Mucosa of rectum (tissue), 2 donors: ENCODE data around the gene SMG6.
"Not testable (repeated sequence)": the region's sequence is repeated elsewhere in the genome, so short reads cannot be mapped to it uniquely, and the experiment has no call there.

Experiments
- H3K27ac ChIP-seq, 2 donors: one replicate each; pipeline ENCODE4 v1.7.0; 2013; ENCODE audit warnings: inconsistent platforms in 2 of 2, low read depth in 2 of 2, low read length in 2 of 2
- H3K27me3 ChIP-seq, 2 donors: one replicate each; pipeline ENCODE4 v1.7.0; 2013; ENCODE audit warnings: low read length in 2 of 2; ENCODE audit not compliant: control insufficient read depth in 2 of 2, insufficient read depth in 2 of 2
- H3K36me3 ChIP-seq, 2 donors: one replicate each; pipeline ENCODE4 v1.7.0; 2013; ENCODE audit warnings: low read length in 2 of 2; ENCODE audit not compliant: control insufficient read depth in 2 of 2, insufficient read depth in 2 of 2
- H3K4me1 ChIP-seq, 2 donors: one replicate each; pipeline ENCODE4 v1.7.0; 2013; ENCODE audit warnings: low read length in 2 of 2, mild to moderate bottlenecking in 1 of 2; ENCODE audit not compliant: control insufficient read depth in 2 of 2, insufficient read depth in 2 of 2
- H3K4me3 ChIP-seq, 2 donors: one replicate each; pipeline ENCODE4 v1.7.0; 2013; ENCODE audit warnings: low read length in 2 of 2
- H3K9ac ChIP-seq, 2 donors: one replicate each; pipeline ENCODE4 v1.7.0; 2013; ENCODE audit warnings: low read length in 2 of 2, low read depth in 1 of 2, mild to moderate bottlenecking in 1 of 2
- H3K9me3 ChIP-seq, 2 donors: one replicate each; pipeline ENCODE4 v1.7.0; 2013; ENCODE audit warnings: low read length in 2 of 2; ENCODE audit not compliant: control insufficient read depth in 2 of 2
- donor health status: healthy.
- donor health status: Normal muscosa, but diverticular disease.

The SMG6 gene

DNA sequence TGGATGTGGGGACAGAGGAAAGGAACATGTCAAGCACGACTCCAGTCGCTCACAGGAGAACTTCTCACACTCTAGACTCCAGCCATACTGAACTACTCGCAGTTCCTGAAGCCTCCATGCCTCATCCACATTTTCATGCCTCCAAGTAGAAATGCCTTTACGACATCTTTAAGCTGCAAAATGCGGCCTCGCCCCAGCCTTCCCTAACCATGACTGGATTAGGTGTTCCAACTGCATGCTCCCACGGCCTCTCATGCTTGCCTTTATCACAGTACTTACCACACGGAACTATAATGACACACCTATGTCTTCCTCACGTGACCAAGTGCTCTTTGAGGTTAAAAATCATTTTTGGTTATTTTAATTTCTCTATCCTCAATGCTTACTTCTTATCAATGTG is 23.9 kb downstream of the SMG6 start:
- no peak overlapping the region for H3K27ac ChIP-seq
- H3K4me1 ChIP-seq, result no peaks in the 10 kb centered on the region
- no peaks in the 10 kb centered on the region for H3K27me3 ChIP-seq
- no peak overlapping the region for H3K4me3 ChIP-seq
- no peak overlapping the region for H3K9ac ChIP-seq
- H3K9me3 ChIP-seq, result no peaks in the 10 kb centered on the region
- peaks cover 42 to 55% of the 10 kb centered on the region in 2 donors for H3K36me3 ChIP-seq

DNA sequence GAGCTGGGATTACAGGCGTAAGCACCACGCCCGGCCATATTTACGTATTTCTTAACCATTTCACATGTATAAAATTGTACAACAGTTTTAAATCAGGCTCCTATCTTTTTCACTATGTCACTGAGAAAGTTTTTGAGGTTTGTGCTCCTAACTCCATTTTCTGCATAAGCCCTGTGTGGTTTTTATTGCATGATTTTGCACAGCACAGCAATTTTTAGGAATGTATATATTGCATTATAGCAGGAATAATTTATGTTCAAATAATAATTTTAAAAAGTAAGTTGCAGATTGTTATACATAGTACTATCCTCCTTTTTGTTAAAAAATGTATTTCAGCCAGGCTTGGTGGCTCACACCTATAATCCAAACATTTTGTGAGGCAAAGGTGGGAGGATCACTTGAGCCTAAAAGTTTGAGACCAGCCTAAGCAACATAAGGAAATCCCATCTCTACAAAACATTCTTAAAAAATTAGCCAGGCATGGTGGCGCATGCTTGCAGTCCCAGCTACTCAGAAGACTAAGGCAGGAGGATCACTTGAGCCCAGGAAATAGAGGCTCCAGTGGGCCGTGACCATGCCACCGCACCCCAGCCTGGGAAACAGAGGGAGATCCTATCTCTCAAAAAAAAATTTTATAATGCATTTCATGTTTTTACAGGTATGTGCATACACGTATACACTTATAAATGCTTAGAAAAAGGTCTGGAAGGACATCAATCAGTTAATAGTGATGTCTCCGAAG is 26.0 kb downstream of the SMG6 start:
- no peak overlapping the region for H3K27ac ChIP-seq
- peaks cover 29 to 47% of the 10 kb centered on the region in 2 donors for H3K36me3 ChIP-seq
- H3K9ac ChIP-seq, result no peak overlapping the region
- H3K4me3 ChIP-seq, result no peak overlapping the region
- no peaks in the 10 kb centered on the region for H3K9me3 ChIP-seq
- H3K4me1 ChIP-seq, result no peaks in the 10 kb centered on the region
- no peaks in the 10 kb centered on the region for H3K27me3 ChIP-seq

DNA sequence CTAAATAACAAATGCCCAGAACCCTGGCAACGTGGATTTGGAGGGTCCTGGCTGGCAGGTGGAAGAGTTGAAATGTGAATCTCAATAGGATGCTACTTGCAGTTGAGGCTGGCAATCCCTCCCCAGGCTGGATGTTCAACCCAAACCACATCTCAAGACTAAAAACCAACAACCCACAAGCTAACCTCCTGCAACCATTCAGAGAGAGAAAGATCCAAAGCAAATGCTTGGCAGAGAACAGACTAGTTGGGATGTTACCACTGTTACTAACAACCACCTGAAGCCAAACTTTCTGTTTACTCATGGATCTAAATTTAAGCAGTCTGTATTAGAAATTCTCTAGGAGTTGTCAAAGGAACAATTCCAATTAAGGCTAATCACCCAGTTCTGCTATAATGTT is 27.9 kb downstream of the SMG6 start:
- no peaks in the 10 kb centered on the region for H3K4me1 ChIP-seq
- no peaks in the 10 kb centered on the region for H3K9me3 ChIP-seq
- no peak overlapping the region for H3K9ac ChIP-seq
- H3K36me3 ChIP-seq, result peaks cover 14 to 33% of the 10 kb centered on the region in 2 donors
- no peak overlapping the region for H3K4me3 ChIP-seq
- H3K27ac ChIP-seq, result no peak overlapping the region
- H3K27me3 ChIP-seq, result no peaks in the 10 kb centered on the region

DNA sequence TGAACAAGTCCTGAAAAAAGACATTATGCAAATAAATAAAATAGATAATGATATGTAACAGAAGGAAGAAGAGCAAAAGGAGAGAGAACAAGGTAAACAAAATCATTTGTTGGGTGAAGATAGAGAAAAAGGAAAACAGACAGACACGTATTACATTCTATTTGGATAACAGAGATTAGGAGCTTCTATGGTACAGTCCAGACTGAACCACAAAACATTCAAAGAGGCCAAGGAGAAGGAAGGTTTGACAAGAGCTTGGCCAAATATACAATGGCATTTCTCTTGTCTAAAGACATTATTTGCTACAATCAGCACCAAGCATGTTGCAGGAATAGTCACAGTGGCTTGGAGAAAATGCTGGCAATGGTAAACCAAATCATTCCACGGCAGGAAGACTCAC is 29.2 kb downstream of the SMG6 start:
- H3K9ac ChIP-seq, result no peak overlapping the region
- H3K4me1 ChIP-seq, result no peaks in the 10 kb centered on the region
- no peak overlapping the region for H3K4me3 ChIP-seq
- H3K9me3 ChIP-seq, result no peaks in the 10 kb centered on the region
- no peak overlapping the region for H3K27ac ChIP-seq
- no peaks in the 10 kb centered on the region for H3K27me3 ChIP-seq
- H3K36me3 ChIP-seq, result peaks cover 6 to 27% of the 10 kb centered on the region in 2 donors

DNA sequence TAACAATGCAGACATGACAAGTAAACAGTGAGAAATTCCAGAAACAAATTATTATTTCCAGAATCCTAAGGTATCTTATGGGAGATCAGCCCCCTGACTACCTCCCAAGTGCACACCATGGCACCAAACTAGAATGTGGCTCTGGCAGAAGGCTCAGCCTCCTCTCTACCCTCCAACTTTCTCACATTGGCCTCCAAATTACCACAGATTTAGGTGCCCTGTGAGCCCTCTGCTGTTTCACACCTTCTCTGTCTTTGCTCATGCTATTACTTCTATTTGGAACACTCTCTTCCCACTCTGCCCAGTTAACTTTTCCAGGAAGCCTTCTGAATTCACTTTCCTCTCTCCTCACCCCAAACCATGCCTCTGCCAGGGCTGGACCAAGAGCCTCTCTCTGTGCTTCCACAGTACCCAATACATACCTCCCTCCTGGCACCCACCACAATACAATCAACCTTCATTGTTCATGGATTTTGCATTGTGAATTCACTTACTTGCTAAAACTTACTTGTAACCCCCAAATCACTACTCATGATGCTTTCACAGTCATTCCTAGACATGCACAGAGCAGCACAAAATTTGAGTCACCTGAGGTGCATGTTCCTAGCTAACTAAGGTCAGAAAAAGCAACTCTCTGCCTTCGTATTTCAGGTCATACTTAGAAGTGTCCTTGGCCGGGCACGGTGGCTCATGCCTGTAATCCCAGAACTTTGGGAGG is 31.4 kb downstream of the SMG6 start:
- no peaks in the 10 kb centered on the region for H3K9me3 ChIP-seq
- no peak overlapping the region for H3K9ac ChIP-seq
- no peak overlapping the region for H3K27ac ChIP-seq

DNA sequence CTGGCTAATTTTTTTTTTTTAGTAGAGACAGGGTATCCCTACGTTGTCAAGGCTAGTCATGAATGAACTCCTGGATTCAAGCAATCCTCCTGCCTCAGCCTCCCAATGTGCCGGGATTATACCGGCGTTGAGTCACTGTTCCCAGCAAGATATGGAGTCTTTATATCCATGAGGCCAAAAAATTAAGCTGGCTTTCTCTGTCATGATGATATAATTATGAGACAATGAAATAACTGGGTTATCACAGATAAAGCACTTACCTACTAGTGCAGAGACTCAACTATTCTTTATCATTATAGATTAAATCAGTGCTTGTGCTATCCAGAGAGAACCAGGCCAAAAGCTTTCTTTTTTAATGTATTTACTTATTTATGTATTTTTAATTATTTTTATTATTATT is 36.2 kb downstream of the SMG6 start:
- Histone ChIP-seq H3K4me1 (peaks cover 0 to 1% of the 10 kb centered on the region in 2 donors), H3K27me3 (no peaks in the 10 kb centered on the region), H3K4me3 (no peak overlapping the region), H3K27ac (peak overlapping the region; percentile 55 to 73), H3K36me3 (peaks cover 2 to 12% of the 10 kb centered on the region in 2 donors), H3K9ac (no peak overlapping the region), H3K9me3 (no peaks in the 10 kb centered on the region)

More for the DNA sequence above, 31.4 kb downstream of the SMG6 start:
- Histone ChIP-seq H3K4me3 (no peak overlapping the region), H3K4me1 (no peaks in the 10 kb centered on the region), H3K27me3 (no peaks in the 10 kb centered on the region), H3K36me3 (peaks cover 2 to 22% of the 10 kb centered on the region in 2 donors)

DNA sequence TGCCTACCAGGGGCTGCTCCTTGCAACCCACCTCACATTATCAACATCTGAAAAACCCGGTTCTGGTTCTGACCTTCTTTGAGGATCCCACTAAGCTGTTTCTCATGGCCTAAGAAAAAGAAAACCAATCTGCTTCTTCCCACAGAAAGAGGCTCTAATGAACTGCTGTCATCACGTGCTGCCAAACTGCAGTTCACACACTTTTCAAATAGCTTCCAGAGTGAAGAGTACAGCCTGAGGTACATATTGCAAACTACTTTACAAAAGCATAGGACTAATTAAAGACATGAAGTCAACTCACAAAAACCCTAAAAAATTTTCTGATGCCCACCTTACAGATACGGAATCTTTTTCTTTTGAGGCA is 36.7 kb downstream of the SMG6 start:
- peaks cover 5 to 9% of the 10 kb centered on the region in 2 donors for H3K36me3 ChIP-seq
- peaks cover 0 to 3% of the 10 kb centered on the region in 2 donors for H3K4me1 ChIP-seq
- H3K27me3 ChIP-seq, result no peaks in the 10 kb centered on the region
- no peaks in the 10 kb centered on the region for H3K9me3 ChIP-seq
- peak overlapping the region in 1 of 2 donors; percentile 5 for H3K9ac ChIP-seq
- H3K4me3 ChIP-seq, result no peak overlapping the region
- peak overlapping the region; percentile 55 to 73 for H3K27ac ChIP-seq

DNA sequence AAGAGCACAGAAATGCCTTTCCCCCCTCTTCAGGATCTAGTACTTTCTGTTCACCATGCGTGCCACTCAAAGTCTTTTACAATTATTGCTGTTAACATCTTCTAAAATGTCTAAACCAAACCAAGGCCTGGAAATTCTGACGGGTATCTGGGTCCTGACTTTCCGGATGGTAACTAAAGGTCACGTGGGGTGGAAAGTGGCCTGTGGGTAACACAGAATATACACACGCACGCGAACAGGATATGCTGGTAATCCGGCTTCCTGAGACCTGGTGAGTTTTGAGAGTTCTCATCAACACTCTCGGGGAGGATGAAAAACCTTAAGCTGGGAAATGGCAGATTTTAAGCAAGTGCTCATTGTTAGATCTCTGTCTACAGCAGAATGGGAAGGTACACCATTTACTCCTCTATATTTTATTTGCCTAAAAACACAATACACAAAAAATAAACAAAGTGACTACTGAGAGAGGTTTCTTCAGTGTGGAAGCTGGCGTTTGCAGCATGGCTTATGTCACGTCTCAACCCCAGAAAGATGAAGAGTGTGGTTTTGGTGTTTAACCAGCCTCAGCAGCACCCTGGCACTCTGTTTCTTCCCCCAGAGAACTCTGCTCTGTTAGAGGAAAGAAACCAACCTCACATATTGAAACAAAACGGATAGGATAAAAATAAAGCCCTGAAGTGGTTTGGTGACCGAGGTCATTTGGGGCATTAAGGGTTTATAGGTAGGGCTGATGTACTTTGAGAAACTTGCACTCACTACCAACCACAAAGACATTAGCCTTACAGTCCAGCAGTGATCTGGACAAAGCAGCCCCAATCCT is 37.3 kb downstream of the SMG6 start:
- Histone ChIP-seq H3K4me1 (peaks cover 0 to 3% of the 10 kb centered on the region in 2 donors), H3K27ac (peak overlapping the region; percentile 55 to 73), H3K4me3 (peak overlapping the region in 1 of 2 donors; percentile 29), H3K9ac (peak overlapping the region in 1 of 2 donors; percentile 5), H3K27me3 (no peaks in the 10 kb centered on the region), H3K9me3 (no peaks in the 10 kb centered on the region), H3K36me3 (peaks cover 5 to 9% of the 10 kb centered on the region in 2 donors)

DNA sequence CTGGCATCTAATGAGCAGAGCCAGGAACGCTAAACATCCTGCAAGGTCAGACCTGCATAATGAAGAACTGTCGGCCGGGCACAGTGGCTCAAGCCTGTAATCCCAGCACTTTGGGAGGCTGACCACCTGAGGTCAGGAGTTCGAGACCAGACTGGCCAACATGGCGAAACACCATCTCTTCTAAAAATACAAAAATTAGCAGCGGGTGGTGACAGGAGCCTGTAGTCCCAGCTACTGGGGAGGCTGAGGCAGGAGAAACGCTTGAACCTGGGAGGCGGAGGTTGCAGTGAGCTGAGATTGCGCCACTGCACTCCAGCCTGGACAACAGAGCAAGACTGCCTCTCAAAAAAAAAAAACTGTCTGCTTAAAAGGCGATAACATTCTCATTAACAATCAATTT is 38.4 kb downstream of the SMG6 start:
- not testable (repeated sequence) for H3K9ac ChIP-seq, H3K4me3 ChIP-seq, H3K27me3 ChIP-seq, H3K9me3 ChIP-seq, H3K36me3 ChIP-seq, H3K4me1 ChIP-seq
- H3K27ac ChIP-seq, result peak overlapping the region in 1 of 2 donors; percentile 73
